Measurements from ENCODE around the gene SUCNR1. TPM values are rescaled to one million over a fixed set of nuclear protein-coding genes. Genes with fewer than 3 reads are reported as not detected.
"Not testable (repeated sequence)": the region's sequence is repeated elsewhere in the genome, so short reads cannot be mapped to it uniquely, and the experiment has no call there.

SUCNR1 gene
- total RNA-seq, 1 experiment from 2014 or later = not detected

DNA sequence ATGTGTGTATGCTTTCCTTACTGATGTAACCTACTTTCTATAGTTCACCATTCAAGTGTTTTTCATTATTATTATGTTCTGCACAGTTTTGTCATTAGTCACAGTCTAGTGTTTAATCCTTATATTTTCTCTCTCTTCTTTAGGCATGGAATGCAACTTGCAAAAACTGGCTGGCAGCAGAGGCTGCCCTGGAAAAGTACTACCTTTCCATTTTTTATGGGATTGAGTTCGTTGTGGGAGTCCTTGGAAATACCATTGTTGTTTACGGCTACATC is 6.9 kb downstream of the SUCNR1 start:
- Mint-ChIP-seq H3K9me3 (ENCODE audit: unreplicated experiment) (no peaks in the 10 kb centered on the region), H3K27me3 (ENCODE audit: insufficient read depth, unreplicated experiment) (no peaks in the 10 kb centered on the region), H3K4me1 (ENCODE audit: insufficient read depth, unreplicated experiment) (peaks cover 13% of the 10 kb centered on the region), H3K27ac (ENCODE audit: low read depth, unreplicated experiment) (no peak overlapping the region), H3K4me3 (ENCODE audit: unreplicated experiment) (no peak overlapping the region), H3K36me3 (ENCODE audit: insufficient read depth, unreplicated experiment) (no peaks in the 10 kb centered on the region)
- ChIA-PET POLR2A (no interaction called here), CTCF (no interaction called here)
- intact Hi-C loops (cut with micrococcal nuclease) = no loop called here
- DNase-seq (ENCODE audit: unreplicated experiment) = no peak
- BruUV-seq (replicated peaks) = no TSS peak
- TF ChIP-seq, protein P1, sequence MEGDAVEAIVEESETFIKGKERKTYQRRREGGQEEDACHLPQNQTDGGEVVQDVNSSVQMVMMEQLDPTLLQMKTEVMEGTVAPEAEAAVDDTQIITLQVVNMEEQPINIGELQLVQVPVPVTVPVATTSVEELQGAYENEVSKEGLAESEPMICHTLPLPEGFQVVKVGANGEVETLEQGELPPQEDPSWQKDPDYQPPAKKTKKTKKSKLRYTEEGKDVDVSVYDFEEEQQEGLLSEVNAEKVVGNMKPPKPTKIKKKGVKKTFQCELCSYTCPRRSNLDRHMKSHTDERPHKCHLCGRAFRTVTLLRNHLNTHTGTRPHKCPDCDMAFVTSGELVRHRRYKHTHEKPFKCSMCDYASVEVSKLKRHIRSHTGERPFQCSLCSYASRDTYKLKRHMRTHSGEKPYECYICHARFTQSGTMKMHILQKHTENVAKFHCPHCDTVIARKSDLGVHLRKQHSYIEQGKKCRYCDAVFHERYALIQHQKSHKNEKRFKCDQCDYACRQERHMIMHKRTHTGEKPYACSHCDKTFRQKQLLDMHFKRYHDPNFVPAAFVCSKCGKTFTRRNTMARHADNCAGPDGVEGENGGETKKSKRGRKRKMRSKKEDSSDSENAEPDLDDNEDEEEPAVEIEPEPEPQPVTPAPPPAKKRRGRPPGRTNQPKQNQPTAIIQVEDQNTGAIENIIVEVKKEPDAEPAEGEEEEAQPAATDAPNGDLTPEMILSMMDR (IDR thresholded peaks at IDR 0.05; ENCODE audit: unreplicated experiment) = no peak

DNA sequence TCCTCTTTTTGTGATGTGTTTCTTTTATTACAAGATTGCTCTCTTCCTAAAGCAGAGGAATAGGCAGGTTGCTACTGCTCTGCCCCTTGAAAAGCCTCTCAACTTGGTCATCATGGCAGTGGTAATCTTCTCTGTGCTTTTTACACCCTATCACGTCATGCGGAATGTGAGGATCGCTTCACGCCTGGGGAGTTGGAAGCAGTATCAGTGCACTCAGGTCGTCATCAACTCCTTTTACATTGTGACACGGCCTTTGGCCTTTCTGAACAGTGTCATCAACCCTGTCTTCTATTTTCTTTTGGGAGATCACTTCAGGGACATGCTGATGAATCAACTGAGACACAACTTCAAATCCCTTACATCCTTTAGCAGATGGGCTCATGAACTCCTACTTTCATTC is 7.7 kb downstream of the SUCNR1 start:
- ChIA-PET CTCF (no interaction called here), POLR2A (no interaction called here)
- Mint-ChIP-seq H3K4me1 (ENCODE audit: insufficient read depth, unreplicated experiment) (peaks cover 7% of the 10 kb centered on the region), H3K36me3 (ENCODE audit: insufficient read depth, unreplicated experiment) (no peaks in the 10 kb centered on the region), H3K27me3 (ENCODE audit: insufficient read depth, unreplicated experiment) (no peaks in the 10 kb centered on the region), H3K4me3 (ENCODE audit: unreplicated experiment) (no peak overlapping the region), H3K9me3 (ENCODE audit: unreplicated experiment) (no peaks in the 10 kb centered on the region), H3K27ac (ENCODE audit: low read depth, unreplicated experiment) (no peak overlapping the region)
- no peak for DNase-seq (ENCODE audit: unreplicated experiment)
- TF ChIP-seq, protein P1 (IDR thresholded peaks at IDR 0.05; ENCODE audit: unreplicated experiment) = no peak
- intact Hi-C loops (cut with micrococcal nuclease) = no loop called here
- BruUV-seq (replicated peaks) = no TSS peak

DNA sequence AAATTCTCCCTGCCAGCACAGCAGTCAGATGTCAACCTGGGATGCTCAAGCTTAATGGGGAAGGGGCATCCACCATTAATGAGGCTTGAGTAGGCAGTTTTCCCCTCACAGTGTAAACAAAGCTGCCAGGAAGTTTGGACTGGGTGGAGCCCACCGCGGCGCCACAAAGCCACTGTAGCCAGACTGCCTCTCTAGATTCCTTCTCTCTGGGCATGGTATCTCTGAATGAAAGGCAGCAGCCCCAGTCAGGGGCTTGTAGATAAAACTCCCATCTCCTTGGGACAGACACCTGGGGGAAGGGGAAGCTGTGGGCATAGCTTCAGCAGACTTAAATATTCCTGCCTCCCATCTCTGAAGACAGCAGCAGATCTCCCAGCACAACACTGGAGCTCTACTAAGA is 12.0 kb downstream of the SUCNR1 start:
- BruUV-seq (replicated peaks); H3K36me3 Mint-ChIP-seq (ENCODE audit: insufficient read depth, unreplicated experiment); H3K4me1 Mint-ChIP-seq (ENCODE audit: insufficient read depth, unreplicated experiment); H3K27me3 Mint-ChIP-seq (ENCODE audit: insufficient read depth, unreplicated experiment); H3K9me3 Mint-ChIP-seq (ENCODE audit: unreplicated experiment); H3K4me3 Mint-ChIP-seq (ENCODE audit: unreplicated experiment); intact Hi-C loops (cut with micrococcal nuclease); POLR2A ChIA-PET; DNase-seq (ENCODE audit: unreplicated experiment); H3K27ac Mint-ChIP-seq (ENCODE audit: low read depth, unreplicated experiment): not testable (repeated sequence)
- CTCF ChIA-PET = interaction anchor here (1.1 kb wide), 1 partner anchor 10 kb away, joined by 3 read pairs; no protein-coding TSS in a partner anchor

DNA sequence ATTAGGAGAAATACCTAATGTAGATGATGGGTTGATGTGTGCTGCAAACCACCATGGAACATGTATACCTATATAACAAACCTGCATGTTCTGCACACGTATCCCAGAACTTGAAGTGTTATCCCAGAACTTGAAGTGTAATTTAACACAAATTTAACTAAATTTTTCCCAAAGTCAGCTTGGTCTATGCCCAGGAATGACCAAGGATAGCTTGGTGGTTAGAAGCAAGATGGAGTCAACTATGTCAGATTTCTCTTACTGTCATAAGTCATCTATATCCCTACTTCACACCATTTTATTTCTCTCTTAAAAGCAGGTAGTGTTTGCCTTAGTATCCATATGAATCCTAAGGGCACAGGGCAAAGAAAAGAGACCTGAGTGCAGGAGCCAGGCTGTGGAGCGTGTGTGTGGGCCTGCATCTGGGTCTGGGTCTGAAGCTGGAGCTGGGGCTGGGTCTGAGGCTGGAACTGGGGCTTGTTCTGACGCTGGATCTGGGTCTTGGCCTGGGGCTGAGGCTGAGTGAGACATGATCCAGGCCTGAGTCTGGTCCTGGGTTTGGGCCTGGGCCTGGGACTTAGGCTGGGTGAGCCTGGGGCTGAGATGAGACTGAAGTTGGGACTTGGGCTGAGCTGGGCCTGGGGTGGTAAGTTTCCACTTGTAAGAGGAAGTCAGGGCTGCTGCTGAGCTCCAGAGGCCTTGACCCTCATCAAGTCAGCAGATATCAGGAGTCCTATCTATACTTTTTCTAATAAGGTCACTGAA is 14.2 kb downstream of the SUCNR1 start:
- POLR2A ChIA-PET = interaction anchor here (0.5 to 1.0 kb wide), 2 partner anchors 9 to 11 kb away, joined by 3 to 4 read pairs; no protein-coding TSS in a partner anchor
- not testable (repeated sequence) for BruUV-seq (replicated peaks); DNase-seq (ENCODE audit: unreplicated experiment)

DNA sequence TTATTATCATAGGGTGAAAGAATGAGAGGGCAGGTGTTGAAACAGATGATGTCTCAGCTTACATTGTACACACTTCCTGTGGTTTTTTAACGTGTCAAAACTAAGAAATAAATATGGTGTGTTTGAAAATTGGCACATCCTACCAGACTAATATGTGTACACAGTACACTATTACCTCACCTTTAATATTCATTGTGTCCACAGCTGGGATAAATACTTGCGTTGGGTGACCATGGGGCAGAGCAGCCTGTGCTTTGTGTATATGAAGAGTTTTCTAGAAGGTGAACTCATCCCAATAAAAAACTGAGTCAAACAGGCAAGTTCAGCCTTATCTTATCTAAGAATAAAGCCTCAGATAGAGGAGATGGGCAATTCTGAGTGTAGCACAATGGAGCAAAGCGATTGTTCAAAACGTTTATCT is 17.3 kb downstream of the SUCNR1 start:
- Mint-ChIP-seq H3K27ac (ENCODE audit: low read depth, unreplicated experiment) (peak overlapping the region; percentile 31), H3K27me3 (ENCODE audit: insufficient read depth, unreplicated experiment) (no peaks in the 10 kb centered on the region), H3K9me3 (ENCODE audit: unreplicated experiment) (no peaks in the 10 kb centered on the region), H3K36me3 (ENCODE audit: insufficient read depth, unreplicated experiment) (no peaks in the 10 kb centered on the region), H3K4me3 (ENCODE audit: unreplicated experiment) (no peak overlapping the region), H3K4me1 (ENCODE audit: insufficient read depth, unreplicated experiment) (peaks cover 8% of the 10 kb centered on the region)
- POLR2A ChIA-PET = interaction anchor here (0.6 to 1.8 kb wide), 3 partner anchors 15 to 1345 kb away, joined by 3 to 5 read pairs (median 3); partner anchors contain the start of gene SERP1
- DNase-seq (ENCODE audit: unreplicated experiment) = peak; percentile 63
- TF ChIP-seq, protein P1 (IDR thresholded peaks at IDR 0.05; ENCODE audit: unreplicated experiment) = no peak
- no TSS peak for BruUV-seq (replicated peaks)
- intact Hi-C loops (cut with micrococcal nuclease) = no loop called here
- CTCF ChIA-PET = interaction anchor here (0.7 kb wide), 1 partner anchor 600 kb away, joined by 4 read pairs; no protein-coding TSS in a partner anchor

More for the DNA sequence above, 14.2 kb downstream of the SUCNR1 start:
- H3K36me3 Mint-ChIP-seq (ENCODE audit: insufficient read depth, unreplicated experiment); CTCF ChIA-PET; H3K4me1 Mint-ChIP-seq (ENCODE audit: insufficient read depth, unreplicated experiment); H3K9me3 Mint-ChIP-seq (ENCODE audit: unreplicated experiment); intact Hi-C loops (cut with micrococcal nuclease); H3K27me3 Mint-ChIP-seq (ENCODE audit: insufficient read depth, unreplicated experiment); H3K4me3 Mint-ChIP-seq (ENCODE audit: unreplicated experiment); H3K27ac Mint-ChIP-seq (ENCODE audit: low read depth, unreplicated experiment): not testable (repeated sequence)
